ENCODE data around the gene ADGRF3.

DNA sequence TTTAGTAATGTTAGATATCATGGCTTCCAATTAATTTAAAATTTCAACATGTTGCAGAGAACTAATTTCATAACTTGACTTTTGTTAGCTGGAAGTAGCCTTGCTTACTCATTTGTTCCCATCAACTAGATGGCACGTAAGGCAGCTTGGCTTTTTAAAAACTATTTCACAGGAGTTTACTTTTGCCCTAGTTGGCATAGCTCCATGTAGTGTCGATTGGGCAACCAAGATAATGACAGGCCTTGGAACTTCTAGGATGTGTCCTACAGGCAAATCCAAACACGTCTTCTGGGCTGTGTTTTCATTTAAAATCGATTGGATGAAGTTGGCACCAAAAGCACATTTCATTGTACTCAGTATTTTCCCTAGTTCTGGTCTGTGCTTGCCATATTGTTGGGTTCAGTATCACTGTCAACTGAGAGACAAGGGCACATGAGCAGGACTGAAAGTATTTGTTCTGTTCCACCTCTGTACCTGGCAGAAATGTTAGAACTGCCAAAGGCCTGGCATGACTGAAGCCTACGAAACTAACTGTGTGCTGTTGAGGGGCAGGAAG is 72.5 kb downstream of the ADGRF3 start:
- TF ChIP-seq CTCF (IDR thresholded peaks at IDR 0.05; ENCODE audit: low read length) (no peak), EZH2 (optimal IDR thresholded peaks at IDR 0.05; ENCODE audit: low read depth, low read length) (no peak)
